Measurements from ENCODE around the gene FIBCD1. TPM values are rescaled to one million over a fixed set of nuclear protein-coding genes. Genes with fewer than 3 reads are reported as not detected.

The FIBCD1 gene
- total RNA-seq, 2 experiments from 2014 or later = not detected

DNA sequence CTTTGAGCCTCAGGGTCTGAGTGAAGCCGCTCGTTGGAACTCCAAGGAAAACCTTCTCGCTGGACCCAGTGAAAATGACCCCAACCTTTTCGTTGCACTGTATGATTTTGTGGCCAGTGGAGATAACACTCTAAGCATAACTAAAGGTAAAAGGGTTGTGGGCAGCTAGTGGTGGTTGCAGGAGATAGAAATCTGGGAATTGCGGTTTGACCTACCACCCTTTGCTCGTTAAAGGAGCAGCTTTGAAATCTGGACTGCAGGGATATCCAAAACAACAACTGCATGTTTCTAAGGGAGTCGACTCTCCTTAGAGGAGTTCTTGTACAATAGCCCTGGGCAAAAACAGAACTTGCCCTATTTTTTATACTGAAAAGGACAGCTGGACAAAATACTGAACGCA is 85.0 kb downstream of the FIBCD1 start:
- no peak overlapping the region for H2AFZ ChIP-seq (ENCODE audit: low read length)
- no peak for DNase-seq (ENCODE audit: low spot score)
- H3K9me2 ChIP-seq (ENCODE audit: insufficient read depth, low read length) = no peaks in the 10 kb centered on the region
- H3K4me1 ChIP-seq (ENCODE audit: insufficient read depth, low read length, poor library complexity, severe bottlenecking) = no peaks in the 10 kb centered on the region
- no peak overlapping the region for H3K27ac ChIP-seq (ENCODE audit: low read depth, low read length, poor library complexity, severe bottlenecking)
- ChIA-PET POLR2A (interaction anchor here (0.6 to 0.8 kb wide), 2 partner anchors 117 to 311 kb away, joined by 3 read pairs; no protein-coding TSS in a partner anchor), CTCF (ENCODE audit: unreplicated experiment) (no interaction called here)
- H3K4me2 ChIP-seq (ENCODE audit: low read length) = no peak overlapping the region
- no peak for TF ChIP-seq EZH2phosphoT487 (IDR thresholded peaks at IDR 0.05; ENCODE audit: borderline replicate concordance, low read depth, low read length)
- no peaks in the 10 kb centered on the region for H3K79me2 ChIP-seq (ENCODE audit: insufficient read depth, low read depth, low read length)
- H3K4me3 ChIP-seq (ENCODE audit: low read depth, low read length, poor library complexity, severe bottlenecking) = no peak overlapping the region
- no TSS peak for BruUV-seq (replicated peaks)
- no peaks in the 10 kb centered on the region for H3K9me3 ChIP-seq (ENCODE audit: low read length)
- H4K20me1 ChIP-seq (ENCODE audit: insufficient read depth, low read length) = no peaks in the 10 kb centered on the region
- H3K36me3 ChIP-seq (ENCODE audit: insufficient read depth, low read length) = no peaks in the 10 kb centered on the region
- intact Hi-C loops (cut with micrococcal nuclease; ENCODE audit: unreplicated experiment) = no loop called here

- BruUV-seq (replicated peaks) = no TSS peak
- Histone ChIP-seq H3K27ac (ENCODE audit: low read depth, low read length, poor library complexity, severe bottlenecking) (no peak overlapping the region), H3K79me2 (ENCODE audit: insufficient read depth, low read depth, low read length) (no peaks in the 10 kb centered on the region), H3K4me3 (ENCODE audit: low read depth, low read length, poor library complexity, severe bottlenecking) (no peak overlapping the region), H3K4me2 (ENCODE audit: low read length) (no peak overlapping the region), H3K4me1 (ENCODE audit: insufficient read depth, low read length, poor library complexity, severe bottlenecking) (no peaks in the 10 kb centered on the region), H3K9me3 (ENCODE audit: low read length) (no peaks in the 10 kb centered on the region), H3K9me2 (ENCODE audit: insufficient read depth, low read length) (no peaks in the 10 kb centered on the region), H3K36me3 (ENCODE audit: insufficient read depth, low read length) (no peaks in the 10 kb centered on the region), H2AFZ (ENCODE audit: low read length) (no peak overlapping the region), H4K20me1 (ENCODE audit: insufficient read depth, low read length) (no peaks in the 10 kb centered on the region)
- intact Hi-C loops (cut with micrococcal nuclease; ENCODE audit: unreplicated experiment) = no loop called here
- DNase-seq (ENCODE audit: low spot score) = no peak
- ChIA-PET POLR2A (interaction anchor here (0.7 kb wide), 1 partner anchor 355 kb away, joined by 3 read pairs; no protein-coding TSS in a partner anchor), CTCF (ENCODE audit: unreplicated experiment) (no interaction called here)
- no peak for TF ChIP-seq EZH2phosphoT487 (IDR thresholded peaks at IDR 0.05; ENCODE audit: borderline replicate concordance, low read depth, low read length)
- TF ChIP-seq, protein P1, sequence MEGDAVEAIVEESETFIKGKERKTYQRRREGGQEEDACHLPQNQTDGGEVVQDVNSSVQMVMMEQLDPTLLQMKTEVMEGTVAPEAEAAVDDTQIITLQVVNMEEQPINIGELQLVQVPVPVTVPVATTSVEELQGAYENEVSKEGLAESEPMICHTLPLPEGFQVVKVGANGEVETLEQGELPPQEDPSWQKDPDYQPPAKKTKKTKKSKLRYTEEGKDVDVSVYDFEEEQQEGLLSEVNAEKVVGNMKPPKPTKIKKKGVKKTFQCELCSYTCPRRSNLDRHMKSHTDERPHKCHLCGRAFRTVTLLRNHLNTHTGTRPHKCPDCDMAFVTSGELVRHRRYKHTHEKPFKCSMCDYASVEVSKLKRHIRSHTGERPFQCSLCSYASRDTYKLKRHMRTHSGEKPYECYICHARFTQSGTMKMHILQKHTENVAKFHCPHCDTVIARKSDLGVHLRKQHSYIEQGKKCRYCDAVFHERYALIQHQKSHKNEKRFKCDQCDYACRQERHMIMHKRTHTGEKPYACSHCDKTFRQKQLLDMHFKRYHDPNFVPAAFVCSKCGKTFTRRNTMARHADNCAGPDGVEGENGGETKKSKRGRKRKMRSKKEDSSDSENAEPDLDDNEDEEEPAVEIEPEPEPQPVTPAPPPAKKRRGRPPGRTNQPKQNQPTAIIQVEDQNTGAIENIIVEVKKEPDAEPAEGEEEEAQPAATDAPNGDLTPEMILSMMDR (conservative IDR thresholded peaks at IDR 0.05; ENCODE audit: low read length) = no peak
Observed at GRCh38 chr9:130852801-130853200, 86.2 kb downstream of the FIBCD1 start.

Other genes with a start within 250 kb of the FIBCD1 start
- gene EXOSC2, start 245.5 kb downstream of the FIBCD1 start, total RNA-seq (2014; rRNA removed; shearing (Covaris generic)) = 65.0 and 69.0 TPM in 2 replicates
- gene EXOSC2, start 245.5 kb downstream of the FIBCD1 start, total RNA-seq (2022) = 79.8 and 89.9 TPM in 2 replicates
- 7.8 and 8.1 TPM in 2 replicates for gene ABL1, start 104.0 kb downstream of the FIBCD1 start, total RNA-seq (2014; rRNA removed; shearing (Covaris generic))
- gene ABL1, start 104.0 kb downstream of the FIBCD1 start, total RNA-seq (2022) = 28.3 and 33.7 TPM in 2 replicates
- not detected in 2 replicates for gene QRFP, start 42.4 kb downstream of the FIBCD1 start, total RNA-seq (2014; rRNA removed; shearing (Covaris generic))
- gene QRFP, start 42.4 kb downstream of the FIBCD1 start, total RNA-seq (2022) = not detected in 2 replicates
- gene LAMC3, start 69.9 kb upstream of the FIBCD1 start, total RNA-seq (2014; rRNA removed; shearing (Covaris generic)) = 0.19 TPM in 1 of 2 replicates, not detected in the other
- 2.0 and 2.2 TPM in 2 replicates for gene LAMC3, start 69.9 kb upstream of the FIBCD1 start, total RNA-seq (2022)
- gene AIF1L, start 157.3 kb upstream of the FIBCD1 start, total RNA-seq (2014; rRNA removed; shearing (Covaris generic)) = not detected in 2 replicates
- not detected in 2 replicates for gene AIF1L, start 157.3 kb upstream of the FIBCD1 start, total RNA-seq (2022)
- gene NUP214, start 186.3 kb upstream of the FIBCD1 start, total RNA-seq (2014; rRNA removed; shearing (Covaris generic)) = 17.0 and 19.7 TPM in 2 replicates
- 67.1 and 69.6 TPM in 2 replicates for gene NUP214, start 186.3 kb upstream of the FIBCD1 start, total RNA-seq (2022)

Measured in OCI-LY7 (cell line).